Liver (tissue), 9 donors: ENCODE data around the gene DR1. TPM values are rescaled to one million over a fixed set of nuclear protein-coding genes. Genes with fewer than 3 reads are reported as not detected.

ENCODE experiments used
- DNase-seq: peaks from one replicate; pipeline ENCODE4 v3.0.0-alpha.2; 2017; ENCODE audit warnings: low spot score
- H3K27ac ChIP-seq, 2 donors: one replicate each; pipeline ENCODE4 v1.7.0; 2013; ENCODE audit warnings: inconsistent platforms in 2 of 2, low read length in 2 of 2, control low read depth in 1 of 2, low read depth in 1 of 2, mild to moderate bottlenecking in 1 of 2
- H3K27me3 ChIP-seq, 4 donors: one replicate each; pipeline versions ENCODE4 v1.6.1 to v1.7.0; 2013; ENCODE audit warnings: low read length in 3 of 4, inconsistent platforms in 1 of 4, mild to moderate bottlenecking in 1 of 4, moderate library complexity in 1 of 4; ENCODE audit not compliant: control insufficient read depth in 4 of 4, insufficient read depth in 4 of 4
- H3K36me3 ChIP-seq, 4 donors: one replicate each; pipeline versions ENCODE4 v1.6.1 to v1.7.0; 2013; ENCODE audit warnings: low read length in 3 of 4, mild to moderate bottlenecking in 3 of 4, low read depth in 1 of 4, moderate library complexity in 1 of 4; ENCODE audit not compliant: control insufficient read depth in 4 of 4, insufficient read depth in 3 of 4
- H3K4me1 ChIP-seq, 4 donors: one replicate each; pipeline versions ENCODE4 v1.6.1 to v1.7.0; 2013; ENCODE audit warnings: low read length in 3 of 4, mild to moderate bottlenecking in 3 of 4, moderate library complexity in 1 of 4; ENCODE audit not compliant: control insufficient read depth in 4 of 4, insufficient read depth in 4 of 4
- H3K4me3 ChIP-seq, 3 donors: one replicate each; pipeline versions ENCODE4 v1.6.1 to v1.7.0; 2013; ENCODE audit warnings: low read length in 3 of 3, control low read depth in 1 of 3, low read depth in 1 of 3, mild to moderate bottlenecking in 1 of 3
- H3K9ac ChIP-seq, 2 donors: one replicate each; pipeline ENCODE4 v1.7.0; 2013; ENCODE audit warnings: low read length in 2 of 2, mild to moderate bottlenecking in 2 of 2, moderate library complexity in 2 of 2, control low read depth in 1 of 2, low read depth in 1 of 2
- H3K9me3 ChIP-seq, 4 donors: one replicate each; pipeline versions ENCODE4 v1.6.1 to v1.7.0; 2013; ENCODE audit warnings: low read length in 3 of 4; ENCODE audit not compliant: control insufficient read depth in 4 of 4
- ATF3 ChIP-seq: IDR thresholded peaks from 2 replicates; pipeline ENCODE4 v1.6.1; 2016; ENCODE audit warnings: antibody characterized with exemption
- CTCF ChIP-seq: fragments of 150-350 bp; IDR thresholded peaks from 2 replicates; pipeline ENCODE4 v1.5.1; 2017; ENCODE audit warnings: improper control_type of control experiment, low read depth, low read length; ENCODE audit not compliant: missing input control
- EGR1 ChIP-seq, 2 donors: IDR thresholded peaks; 2 replicates each; pipeline ENCODE4 v1.6.1; 2016 to 2018; ENCODE audit warnings: antibody characterized with exemption in 2 of 2, low read depth in 2 of 2
- FOXA1 ChIP-seq: IDR thresholded peaks from 2 replicates; pipeline ENCODE4 v1.6.1; 2016; ENCODE audit warnings: antibody characterized with exemption
- FOXA2 ChIP-seq: IDR thresholded peaks from 2 replicates; pipeline ENCODE4 v1.6.1; 2016; ENCODE audit warnings: antibody characterized with exemption
- GABPA ChIP-seq, 2 donors: IDR thresholded peaks in 1 of 2; conservative IDR thresholded peaks in 1 of 2; 2 replicates each; pipeline ENCODE4 v1.6.1; 2016; ENCODE audit warnings: antibody characterized with exemption in 2 of 2, mild to moderate bottlenecking in 1 of 2, moderate library complexity in 1 of 2
- HNF4A ChIP-seq, 2 donors: conservative IDR thresholded peaks; 2 replicates each; pipeline ENCODE4 v1.6.1; 2016; ENCODE audit warnings: antibody characterized with exemption in 2 of 2, mild to moderate bottlenecking in 2 of 2
- RAD21 ChIP-seq, 2 donors: IDR thresholded peaks; 2 replicates each; pipeline ENCODE4 v1.6.1; 2016; ENCODE audit warnings: antibody characterized with exemption in 2 of 2, mild to moderate bottlenecking in 2 of 2
- REST ChIP-seq: IDR thresholded peaks from 2 replicates; pipeline ENCODE4 v1.6.1; 2016; ENCODE audit warnings: antibody characterized with exemption, mild to moderate bottlenecking
- RXRA ChIP-seq, 2 donors: IDR thresholded peaks; 2 replicates each; pipeline ENCODE4 v1.6.1; 2017 to 2018; ENCODE audit warnings: antibody characterized with exemption in 2 of 2, mild to moderate bottlenecking in 1 of 2
- SP1 ChIP-seq: IDR thresholded peaks from 2 replicates; pipeline ENCODE4 v1.6.1; 2018; ENCODE audit warnings: antibody characterized with exemption, mild to moderate bottlenecking
- YY1 ChIP-seq: IDR thresholded peaks from 2 replicates; pipeline ENCODE4 v1.6.1; 2016; ENCODE audit warnings: antibody characterized with exemption, mild to moderate bottlenecking
- ZBTB33 ChIP-seq: IDR thresholded peaks from 2 replicates; pipeline ENCODE4 v1.6.1; 2016; ENCODE audit warnings: antibody characterized with exemption
- WGBS: extraction: QIAGEN DNeasy Blood & Tissue Kit; methylation state at CpG from one replicate; pipeline ENCODE4 v1.1.7; 2013; 5-methylcytosine and 5-hydroxymethylcytosine counted together
- polyA plus RNA-seq, 2 donors: library from polyadenylated mRNA; stranded (reverse) in 1 of 2; unstranded in 1 of 2; fragments of 200-250 nt in 1 of 2; fragments of >200 nt in 1 of 2; fragmentation: Nextera tagmentation in 1 of 2; extraction: Ambion mirVana in 1 of 2; gene quantifications; one replicate each; pipeline versions ENCODE4 v1.2.1 to v1.2.3, GENCODE V29; 2013 to 2015
- total RNA-seq, 2 donors: library from RNA; depleted of rRNA; stranded (reverse); fragments of >200 nt; gene quantifications; one replicate each; pipeline ENCODE4 v1.2.3, GENCODE V29; 2014
- donor health status: healthy.
- donor health status: healthy.
- donor health status: healthy.
- donor health status: healthy.
- donor health status: healthy.

DR1 gene
- total and polyA plus RNA-seq, 4 donors, result 9.4 to 20.5 (median 12.2) TPM

- 82% methylated on average over 1 of the region's 1 CpG for WGBS
- TF ChIP-seq FOXA1 (no peak), REST (no peak), RXRA (IDR thresholded peaks at IDR 0.05) (no peak), EGR1 (IDR thresholded peaks at IDR 0.05; ENCODE audit: low read depth in 2 of 2) (no peak), CTCF (no peak), YY1 (no peak)
- Histone ChIP-seq H3K27me3 (no peaks in the 10 kb centered on the region), H3K4me3 (no peak overlapping the region), H3K9me3 (no peaks in the 10 kb centered on the region), H3K27ac (no peak overlapping the region), H3K36me3 (peaks cover 0 to 5% (median 0%) of the 10 kb centered on the region in 4 donors), H3K9ac (no peak overlapping the region), H3K4me1 (no peaks in the 10 kb centered on the region)
- no peak for DNase-seq
Observed at GRCh38 chr1:93369734-93370133, 24.0 kb downstream of the DR1 start.

GRCh38 chr1:93374334-93375106 is 28.8 kb downstream of the DR1 start:
- no peak for TF ChIP-seq ZBTB33
- no peak for TF ChIP-seq FOXA1
- TF ChIP-seq ATF3, result no peak
- TF ChIP-seq FOXA2, result no peak
- no peak for TF ChIP-seq CTCF
- TF ChIP-seq RXRA (IDR thresholded peaks at IDR 0.05), result no peak
- no peak for TF ChIP-seq GABPA (IDR thresholded peaks at IDR 0.05 in 1 of 2, conservative IDR thresholded peaks at IDR 0.05 in 1 of 2)
- TF ChIP-seq HNF4A (conservative IDR thresholded peaks at IDR 0.05), result no peak
- TF ChIP-seq EGR1 (IDR thresholded peaks at IDR 0.05; ENCODE audit: low read depth in 2 of 2), result no peak
- TF ChIP-seq SP1, result no peak
- no peak for TF ChIP-seq RAD21 (IDR thresholded peaks at IDR 0.05)
- no peak overlapping the region for H3K9ac ChIP-seq
- H3K4me3 ChIP-seq, result no peak overlapping the region
- H3K36me3 ChIP-seq, result no peaks in the 10 kb centered on the region
- no peaks in the 10 kb centered on the region for H3K4me1 ChIP-seq
- no peaks in the 10 kb centered on the region for H3K9me3 ChIP-seq
- no peak for DNase-seq
- whole genome bisulfite sequencing, result 95% methylated on average over 5 of the region's 5 CpGs
- H3K27ac ChIP-seq, result no peak overlapping the region
- H3K27me3 ChIP-seq, result no peaks in the 10 kb centered on the region
